Measurements from ENCODE around the gene EZH2. TPM values are rescaled to one million over a fixed set of nuclear protein-coding genes. Genes with fewer than 3 reads are reported as not detected.

EZH2 gene
- total and polyA plus RNA-seq, 2 donors (not counting 3 experiments of a cell fraction or from before 2014, with no cell fraction given): 16.9 to 33.4 TPM

DNA sequence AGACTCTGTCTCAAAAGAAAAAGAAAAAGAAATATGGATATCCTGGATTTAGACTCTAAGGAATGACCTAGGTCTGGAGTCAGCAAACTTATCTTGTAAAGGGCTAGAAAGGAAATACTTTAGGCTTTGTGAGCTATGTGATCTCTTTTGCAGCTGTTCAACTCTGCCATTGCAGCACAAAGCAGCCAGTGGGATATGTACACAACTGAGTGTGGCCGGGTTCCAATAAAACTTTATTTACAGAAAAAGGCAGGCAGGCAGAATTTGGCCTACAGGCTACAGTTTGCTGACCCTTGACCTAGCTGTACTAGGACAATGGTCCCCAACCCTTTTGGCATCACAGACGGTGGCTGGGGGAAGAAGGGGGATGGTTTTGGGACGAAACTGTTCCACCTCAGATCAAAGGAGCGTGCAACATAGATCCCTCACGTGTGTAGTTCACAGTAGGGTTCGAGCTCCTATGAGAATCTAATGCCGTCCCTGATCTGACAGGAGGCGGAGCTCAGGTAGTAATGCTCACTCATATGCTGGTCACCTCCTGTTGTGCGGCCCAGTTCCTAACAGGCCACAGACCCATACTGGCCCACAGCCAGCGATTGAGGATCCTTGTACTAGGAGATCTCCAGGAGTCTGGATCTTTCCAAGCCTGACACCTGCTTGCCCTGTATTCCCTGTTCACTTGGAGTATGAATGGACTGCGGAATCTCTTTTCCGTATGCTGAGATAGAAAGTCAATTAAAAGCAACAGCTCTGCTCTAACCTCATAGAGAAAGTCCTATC is 122.4 kb downstream of the EZH2 start:
- Histone ChIP-seq H3K4me2 (ENCODE audit: insufficient read depth, low read length) (no peak overlapping the region), H3K36me3 (ENCODE audit: control insufficient read depth in 2 of 2, extremely low read depth in 1 of 2, insufficient read depth in 2 of 2, low read length in 2 of 2) (peaks cover 2 to 5% of the 10 kb centered on the region in 2 experiments), H3K9ac (replicated peaks; ENCODE audit: extremely low read depth, insufficient read depth, low read length) (no peak overlapping the region), H4K20me1 (replicated peaks; ENCODE audit: control insufficient read depth, extremely low read depth, insufficient read depth, low read length) (no peaks in the 10 kb centered on the region), H3K9me3 (replicated peaks; ENCODE audit: control insufficient read depth, insufficient read depth, low read length) (no peaks in the 10 kb centered on the region), H3K79me2 (ENCODE audit: control insufficient read depth, insufficient read depth, low read length) (no peaks in the 10 kb centered on the region), H3K4me3 (replicated peaks in 1 of 3; ENCODE audit: insufficient read depth in 1 of 3, low read depth in 1 of 3, low read length in 3 of 3) (no peak overlapping the region), H3K27ac (ENCODE audit: insufficient read depth, low read depth, low read length) (no peak overlapping the region), H3K4me1 (ENCODE audit: control insufficient read depth, extremely low read depth, insufficient read depth, low read length) (no peaks in the 10 kb centered on the region), H3K27me3 (ENCODE audit: control insufficient read depth in 2 of 2, insufficient read depth in 2 of 2, low read length in 2 of 2) (no peaks in the 10 kb centered on the region), H3K9me1 (replicated peaks; ENCODE audit: control insufficient read depth, extremely low read depth, insufficient read depth, low read length) (no peaks in the 10 kb centered on the region), H2AFZ (ENCODE audit: low read depth, low read length) (no peak overlapping the region)
- no peak for DNase-seq (ENCODE audit: low read depth, low spot score)
- CTCF ChIA-PET: interaction anchor here (1.0 kb wide), 1 partner anchor 9 kb away, joined by 3 read pairs; no protein-coding TSS in a partner anchor
- POLR2A ChIA-PET: no interaction called here
- BruUV-seq (replicated peaks): no TSS peak
- no peak for FAIRE-seq
- dilution Hi-C loops (cut with MboI; ENCODE audit: extremely low pct_ligation_motif_present, low sequenced_read_pairs): no loop called here
- intact Hi-C loops (cut with micrococcal nuclease): no loop called here
- TF ChIP-seq POLR2A (IDR thresholded peaks at IDR 0.05; ENCODE audit: low read depth, low read length) (no peak), FOS (IDR thresholded peaks at IDR 0.05; ENCODE audit: borderline replicate concordance, insufficient read depth, low read length) (no peak)

Small RNAs within 50 kb of the gene (small RNA-seq; reads per million reads assigned to genes)
- gene RF00017 (ENCODE audit: insufficient read depth, insufficient read length, low read depth, low replicate concordance): not detected
- gene RN7SL569P (ENCODE audit: insufficient read depth, insufficient read length, low read depth, low replicate concordance): not detected
- gene RNU7-20P (ENCODE audit: insufficient read depth, insufficient read length, low read depth, low replicate concordance): not detected

Other genes starting within 250 kb of the EZH2 start
- 47.2 and 50.2 TPM in 2 replicates for gene CUL1, start 185.4 kb downstream of the EZH2 start, total RNA-seq
- gene CUL1, start 185.4 kb downstream of the EZH2 start, polyA plus RNA-seq: 18.9 and 25.7 TPM in 2 replicates
- 306 and 308 TPM in 2 replicates for gene PDIA4, start 144.2 kb upstream of the EZH2 start, total RNA-seq
- 179 and 217 TPM in 2 replicates for gene PDIA4, start 144.2 kb upstream of the EZH2 start, polyA plus RNA-seq
- gene ZNF786, start 206.4 kb upstream of the EZH2 start, total RNA-seq: 5.4 and 5.9 TPM in 2 replicates
- 2.8 and 3.3 TPM in 2 replicates for gene ZNF786, start 206.4 kb upstream of the EZH2 start, polyA plus RNA-seq
- 0.93 and 2.0 TPM in 2 replicates for gene ZNF425, start 242.0 kb upstream of the EZH2 start, total RNA-seq
- 0.45 and 0.68 TPM in 2 replicates for gene ZNF425, start 242.0 kb upstream of the EZH2 start, polyA plus RNA-seq